Stimulated activated naive CD8-positive, alpha-beta T cell treated with anti-CD3 and anti-CD28 coated beads, Interleukin-15, Interleukin-2, amounts not matched to agents 100 ng/mL and 50 ng/mL, for 24 hours (primary cell): Measurements from ENCODE around the gene COL2A1.

ENCODE experiments used
- H3K27ac Mint-ChIP-seq: one replicate; pipeline ENCODE4 v1.8.0; 2021; ENCODE audit warnings: mild to moderate bottlenecking, mixed read lengths
- H3K27me3 Mint-ChIP-seq: one replicate; pipeline ENCODE4 v1.8.0; 2021; ENCODE audit warnings: mixed read lengths
- H3K36me3 Mint-ChIP-seq: one replicate; pipeline ENCODE4 v1.8.0; 2021; ENCODE audit warnings: low read depth, mixed read lengths
- H3K4me1 Mint-ChIP-seq: one replicate; pipeline ENCODE4 v1.8.0; 2021; ENCODE audit warnings: low read depth, mixed read lengths
- H3K4me3 Mint-ChIP-seq: one replicate; pipeline ENCODE4 v1.8.0; 2021; ENCODE audit warnings: mild to moderate bottlenecking, mixed read lengths
- H3K9me3 Mint-ChIP-seq: one replicate; pipeline ENCODE4 v1.8.0; 2021; ENCODE audit warnings: mixed read lengths

Gene COL2A1

GRCh38 chr12:47927346-47927745 is 76.9 kb downstream of the COL2A1 start:
- Mint-ChIP-seq H3K9me3 (no peaks in the 10 kb centered on the region), H3K4me3 (no peak overlapping the region), H3K27ac (no peak overlapping the region), H3K36me3 (no peaks in the 10 kb centered on the region), H3K4me1 (no peaks in the 10 kb centered on the region), H3K27me3 (peaks cover 26% of the 10 kb centered on the region)
